Body of pancreas (tissue), 4 donors: ENCODE data around the gene C3orf70. TPM values are rescaled to one million over a fixed set of nuclear protein-coding genes. Genes with fewer than 3 reads are reported as not detected.

Experiments used
- ATAC-seq: fragments of 150-250 bp; one replicate; pipeline ENCODE4 v1.9.1; 2016
- DNase-seq, 4 donors: peaks; one replicate each; pipeline ENCODE4 v3.0.0-alpha.2; 2019
- H3K27ac ChIP-seq, 4 donors: fragments of 200-600 bp; sonication (generic); 1 replicate in 3 of 4; 2 replicates in 1 of 4; pipeline versions ENCODE4 v1.5.1 to v1.6.1; 2016 to 2019; ENCODE audit warnings: mild to moderate bottlenecking in 1 of 4, mixed read lengths in 1 of 4, moderate library complexity in 1 of 4
- H3K27me3 ChIP-seq, 2 donors: fragments of 200-600 bp; sonication (generic); one replicate each; pipeline ENCODE4 v1.6.0; 2016; ENCODE audit warnings: mild to moderate bottlenecking in 1 of 2
- H3K36me3 ChIP-seq, 2 donors: fragments of 200-600 bp; sonication (generic); replicated peaks in 1 of 2; 2 replicates each; pipeline ENCODE4 v1.5.1; 2016; ENCODE audit warnings: low read depth in 2 of 2; ENCODE audit not compliant: insufficient read depth in 1 of 2
- H3K4me1 ChIP-seq: fragments of 200-600 bp; sonication (generic); one replicate; pipeline ENCODE4 v1.6.0; 2016
- H3K4me3 ChIP-seq, 2 donors: fragments of 200-600 bp; sonication (generic); 1 replicate in 1 of 2; 2 replicates in 1 of 2; pipeline ENCODE4 v1.5.1; 2016 to 2019
- H3K9me3 ChIP-seq, 3 donors: fragments of 200-600 bp; sonication (generic); 1 replicate in 2 of 3; 2 replicates in 1 of 3; pipeline ENCODE4 v1.5.1; 2016
- CTCF ChIP-seq, 7 experiments: fragments of 450-650 bp in 4 of 7; fragments of 200-600 bp in 3 of 7; sonication (generic) in 3 of 7; IDR thresholded peaks; one replicate each; pipeline ENCODE4 v1.5.1; 2016 to 2019; ENCODE audit warnings: antibody characterized with exemption in 7 of 7
- POLR2A ChIP-seq, 3 donors: fragments of 450-650 bp; IDR thresholded peaks; one replicate each; pipeline ENCODE4 v1.6.1; 2016; ENCODE audit warnings: antibody characterized with exemption in 3 of 3, mild to moderate bottlenecking in 2 of 3
- WGBS, 2 donors: methylation state at CpG; one replicate each; pipeline ENCODE4 v1.1.5; 2017; 5-methylcytosine and 5-hydroxymethylcytosine counted together
- intact Hi-C: fragments of 100-400 bp; cut with DNase I; formaldehyde crosslinking; loops from one replicate; pipeline ENCODE4 v1.15.1; 2023
- total RNA-seq, 2 donors: library from RNA; depleted of rRNA; stranded (reverse); fragments of >200 nt; gene quantifications; one replicate each; pipeline ENCODE4 v1.1.0, GENCODE V29; 2016

Gene C3orf70
- total RNA-seq, 2 donors from 2014 or later = 0.99 to 1.0 TPM

- Histone ChIP-seq H3K27me3 (no peaks in the 10 kb centered on the region), H3K4me1 (no peaks in the 10 kb centered on the region), H3K36me3 (no peaks in the 10 kb centered on the region), H3K27ac (no peak overlapping the region), H3K9me3 (no peaks in the 10 kb centered on the region), H3K4me3 (no peak overlapping the region)
- intact Hi-C loops = no loop called here
- WGBS, 2 donors = 73 to 86% methylated on average over 3 of the region's 3 CpGs
- ATAC-seq = no peak
- no peak for DNase-seq
- TF ChIP-seq CTCF (IDR thresholded peaks at IDR 0.05) (no peak), POLR2A (IDR thresholded peaks at IDR 0.05) (no peak)
These were observed 8.1 kb downstream of the C3orf70 start for GRCh38 chr3:185144784-185145183.

- TF ChIP-seq POLR2A (IDR thresholded peaks at IDR 0.05) (no peak), CTCF (IDR thresholded peaks at IDR 0.05) (no peak)
- DNase-seq = no peak
- H3K27ac ChIP-seq = no peak overlapping the region
- H3K4me1 ChIP-seq = no peaks in the 10 kb centered on the region
- ATAC-seq = no peak
- no peaks in the 10 kb centered on the region for H3K36me3 ChIP-seq
- 90 to 94% methylated on average over 1 of the region's 1 CpG for WGBS, 2 donors
- no peaks in the 10 kb centered on the region for H3K27me3 ChIP-seq
- no peak overlapping the region for H3K4me3 ChIP-seq
- intact Hi-C loops = no loop called here
- no peaks in the 10 kb centered on the region for H3K9me3 ChIP-seq
These were observed 15.0 kb downstream of the C3orf70 start for GRCh38 chr3:185137821-185138220.

GRCh38 chr3:185134509-185134908 lies 18.4 kb downstream of the C3orf70 start:
- no peaks in the 10 kb centered on the region for H3K36me3 ChIP-seq
- no peak for DNase-seq
- H3K4me1 ChIP-seq = no peaks in the 10 kb centered on the region
- H3K4me3 ChIP-seq = no peak overlapping the region
- TF ChIP-seq CTCF (IDR thresholded peaks at IDR 0.05) (no peak), POLR2A (IDR thresholded peaks at IDR 0.05) (no peak)
- no peak overlapping the region for H3K27ac ChIP-seq
- intact Hi-C loops = no loop called here
- H3K9me3 ChIP-seq = no peaks in the 10 kb centered on the region
- H3K27me3 ChIP-seq = no peaks in the 10 kb centered on the region
- ATAC-seq = no peak

- Histone ChIP-seq H3K27ac (no peak overlapping the region), H3K36me3 (no peaks in the 10 kb centered on the region), H3K27me3 (no peaks in the 10 kb centered on the region), H3K9me3 (no peaks in the 10 kb centered on the region), H3K4me3 (no peak overlapping the region), H3K4me1 (no peaks in the 10 kb centered on the region)
- TF ChIP-seq CTCF (IDR thresholded peaks at IDR 0.05) (no peak), POLR2A (IDR thresholded peaks at IDR 0.05) (no peak)
- intact Hi-C loops = no loop called here
- ATAC-seq (no peak), DNase-seq (no peak)
- 71 to 78% methylated on average over 2 of the region's 2 CpGs for WGBS, 2 donors
These were observed 21.1 kb downstream of the C3orf70 start for GRCh38 chr3:185131602-185132256.

- intact Hi-C loops = no loop called here
- no peaks in the 10 kb centered on the region for H3K27me3 ChIP-seq
- H3K27ac ChIP-seq = no peak overlapping the region
- no peaks in the 10 kb centered on the region for H3K36me3 ChIP-seq
- no peak overlapping the region for H3K4me3 ChIP-seq
- WGBS, 2 donors = 90 to 92% methylated on average over 2 of the region's 2 CpGs
- H3K9me3 ChIP-seq = no peaks in the 10 kb centered on the region
- ATAC-seq = no peak
- no peaks in the 10 kb centered on the region for H3K4me1 ChIP-seq
- no peak for DNase-seq
- TF ChIP-seq CTCF (IDR thresholded peaks at IDR 0.05) (no peak), POLR2A (IDR thresholded peaks at IDR 0.05) (no peak)
These were observed 23.8 kb downstream of the C3orf70 start for GRCh38 chr3:185129083-185129482.
